ENCODE results near the gene NKX1-1. TPM values are rescaled to one million over a fixed set of nuclear protein-coding genes. Genes with fewer than 3 reads are reported as not detected.
A peak's percentile ranks its signal among the peaks of the same experiment; 100 is the strongest.

Gene NKX1-1
- polyA plus RNA-seq, 2 of the 4 experiments (the other 2 are of a cell fraction): not detected

- no peaks in the 10 kb centered on the region for H3K9me3 ChIP-seq
- no peak for FAIRE-seq
- CTCF ChIA-PET: no interaction called here
- POLR2A ChIA-PET: no interaction called here
- H3K4me1 ChIP-seq: no peaks in the 10 kb centered on the region
- no peak overlapping the region for H3K27ac ChIP-seq
- no peak overlapping the region for H3K4me3 ChIP-seq
- DNase-seq (ENCODE audit: low read depth in 1 of 2, low spot score in 1 of 2): no peak
- 51% methylated on average over 26 of the region's 77 CpGs for WGBS (ENCODE audit: missing lambda C conversion rate)
- no peak for TF ChIP-seq HES2 (IDR thresholded peaks at IDR 0.05)
- no peak for TF ChIP-seq JUNB (IDR thresholded peaks at IDR 0.05)
- TF ChIP-seq RAD21 (conservative IDR thresholded peaks at IDR 0.05 in 1 of 2, IDR thresholded peaks at IDR 0.05 in 1 of 2): no peak
- no peak for TF ChIP-seq ZNF302 (CRISPR knock-in tag; IDR thresholded peaks at IDR 0.05)
- TF ChIP-seq GATA3 (IDR thresholded peaks at IDR 0.05; ENCODE audit: borderline replicate concordance): no peak
- no peak for TF ChIP-seq RFX5 (IDR thresholded peaks at IDR 0.05)
- ATAC-seq: no peak
- no peak overlapping the region for H3K4me2 ChIP-seq
Measured at GRCh38 chr4:1413687-1414479, 7.6 kb upstream of the NKX1-1 start.

GRCh38 chr4:1413204-1413663 lies 7.0 kb upstream of the NKX1-1 start:
- FAIRE-seq (no peak), ATAC-seq (no peak), DNase-seq (ENCODE audit: low read depth in 1 of 2, low spot score in 1 of 2) (no peak)
- TF ChIP-seq MYC (IDR thresholded peaks at IDR 0.05; ENCODE audit: borderline replicate concordance, low read length): no peak
- TF ChIP-seq JUNB (IDR thresholded peaks at IDR 0.05): no peak
- TF ChIP-seq HOXB5 (CRISPR knock-in tag; IDR thresholded peaks at IDR 0.05): no peak
- no peak for TF ChIP-seq ZC3H11A (IDR thresholded peaks at IDR 0.05)
- TF ChIP-seq RCOR1 (IDR thresholded peaks at IDR 0.05; ENCODE audit: low read depth, low read length): no peak
- TF ChIP-seq MAFK (IDR thresholded peaks at IDR 0.05; ENCODE audit: partially characterized antibody): no peak
- no peak for TF ChIP-seq FOXS1 (CRISPR knock-in tag; IDR thresholded peaks at IDR 0.05)
- no peak for TF ChIP-seq SMC3 (IDR thresholded peaks at IDR 0.05)
- no peak for TF ChIP-seq HOXB13 (CRISPR knock-in tag; IDR thresholded peaks at IDR 0.05; ENCODE audit: low read depth)
- TF ChIP-seq RFX5 (IDR thresholded peaks at IDR 0.05): no peak
- no peak for TF ChIP-seq NPAS2 (CRISPR knock-in tag; IDR thresholded peaks at IDR 0.05; ENCODE audit: borderline replicate concordance)
- TF ChIP-seq EHMT2 (IDR thresholded peaks at IDR 0.05; ENCODE audit: low read depth): no peak
- TF ChIP-seq CBX8 (IDR thresholded peaks at IDR 0.05): no peak
- TF ChIP-seq RARB (CRISPR knock-in tag; IDR thresholded peaks at IDR 0.05): no peak
- no peak for TF ChIP-seq E2F6 (IDR thresholded peaks at IDR 0.05; ENCODE audit: borderline replicate concordance, low read depth)
- no peak for TF ChIP-seq ESRRA (IDR thresholded peaks at IDR 0.05; ENCODE audit: borderline replicate concordance, low read length)
- WGBS (ENCODE audit: missing lambda C conversion rate): 60% methylated on average over 8 of the region's 16 CpGs
- H3K4me3 ChIP-seq: no peak overlapping the region
- ChIA-PET POLR2A (no interaction called here), CTCF (no interaction called here)
- H3K9me3 ChIP-seq: no peaks in the 10 kb centered on the region
- H3K27ac ChIP-seq: no peak overlapping the region
- no peak overlapping the region for H3K4me2 ChIP-seq
- H3K4me1 ChIP-seq: no peaks in the 10 kb centered on the region

- WGBS (ENCODE audit: missing lambda C conversion rate): 26% methylated on average over 10 of the region's 15 CpGs
- ATAC-seq: peak in 1 of 2 experiments; percentile 13; a peak in 1 of 6 replicates
- Histone ChIP-seq H3K9me3 (no peaks in the 10 kb centered on the region), H3K27ac (no peak overlapping the region), H3K4me1 (no peaks in the 10 kb centered on the region), H3K4me2 (no peak overlapping the region), H3K4me3 (no peak overlapping the region)
- no peak for TF ChIP-seq RARB (CRISPR knock-in tag; IDR thresholded peaks at IDR 0.05)
- TF ChIP-seq NPAS2 (CRISPR knock-in tag; IDR thresholded peaks at IDR 0.05; ENCODE audit: borderline replicate concordance): no peak
- no peak for TF ChIP-seq RFX5 (IDR thresholded peaks at IDR 0.05)
- TF ChIP-seq BHLHE40 (IDR thresholded peaks at IDR 0.05; ENCODE audit: low read depth, low read length): no peak
- no peak for TF ChIP-seq RCOR1 (IDR thresholded peaks at IDR 0.05; ENCODE audit: low read depth, low read length)
- no peak for TF ChIP-seq FOXS1 (CRISPR knock-in tag; IDR thresholded peaks at IDR 0.05)
- TF ChIP-seq ZSCAN20 (CRISPR knock-in tag; IDR thresholded peaks at IDR 0.05): no peak
- TF ChIP-seq EHF (CRISPR knock-in tag; IDR thresholded peaks at IDR 0.05): no peak
- no peak for TF ChIP-seq JUNB (IDR thresholded peaks at IDR 0.05)
- DNase-seq (ENCODE audit: low read depth in 1 of 2, low spot score in 1 of 2): no peak
- FAIRE-seq: no peak
- ChIA-PET CTCF (no interaction called here), POLR2A (no interaction called here)
Measured at GRCh38 chr4:1412376-1413203, 6.3 kb upstream of the NKX1-1 start.
